ENCODE measurements around the gene DDX42.

DNA sequence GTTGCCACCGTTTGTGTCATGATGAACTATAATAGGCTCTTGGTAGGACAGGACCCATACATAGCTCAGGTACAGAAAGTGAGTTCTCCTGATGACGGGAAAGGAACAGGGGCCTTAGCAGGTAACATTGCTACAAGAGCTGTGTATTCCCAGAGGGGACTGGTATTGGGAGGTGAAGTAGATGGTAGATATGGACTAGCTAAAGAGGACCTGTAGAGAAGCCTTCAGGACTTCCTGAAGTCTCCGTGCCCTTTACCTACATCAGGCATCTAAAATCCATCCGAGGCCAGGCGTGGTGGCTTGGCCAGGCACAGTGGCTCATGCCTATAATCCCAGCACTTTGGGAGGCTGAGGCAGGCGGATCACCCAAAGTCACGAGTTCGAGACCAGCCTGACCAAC, 81.2 kb downstream of the DDX42 start:
- TF ChIP-seq, protein P1, sequence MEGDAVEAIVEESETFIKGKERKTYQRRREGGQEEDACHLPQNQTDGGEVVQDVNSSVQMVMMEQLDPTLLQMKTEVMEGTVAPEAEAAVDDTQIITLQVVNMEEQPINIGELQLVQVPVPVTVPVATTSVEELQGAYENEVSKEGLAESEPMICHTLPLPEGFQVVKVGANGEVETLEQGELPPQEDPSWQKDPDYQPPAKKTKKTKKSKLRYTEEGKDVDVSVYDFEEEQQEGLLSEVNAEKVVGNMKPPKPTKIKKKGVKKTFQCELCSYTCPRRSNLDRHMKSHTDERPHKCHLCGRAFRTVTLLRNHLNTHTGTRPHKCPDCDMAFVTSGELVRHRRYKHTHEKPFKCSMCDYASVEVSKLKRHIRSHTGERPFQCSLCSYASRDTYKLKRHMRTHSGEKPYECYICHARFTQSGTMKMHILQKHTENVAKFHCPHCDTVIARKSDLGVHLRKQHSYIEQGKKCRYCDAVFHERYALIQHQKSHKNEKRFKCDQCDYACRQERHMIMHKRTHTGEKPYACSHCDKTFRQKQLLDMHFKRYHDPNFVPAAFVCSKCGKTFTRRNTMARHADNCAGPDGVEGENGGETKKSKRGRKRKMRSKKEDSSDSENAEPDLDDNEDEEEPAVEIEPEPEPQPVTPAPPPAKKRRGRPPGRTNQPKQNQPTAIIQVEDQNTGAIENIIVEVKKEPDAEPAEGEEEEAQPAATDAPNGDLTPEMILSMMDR (IDR thresholded peaks at IDR 0.05), result no peak
- TF ChIP-seq EZH2 (IDR thresholded peaks at IDR 0.05; ENCODE audit: borderline replicate concordance, insufficient read depth, low read depth, low read length, poor library complexity, severe bottlenecking), result no peak
